Hepatocyte (in vitro differentiated cells): ENCODE measurements around the gene TFCP2. TPM values are rescaled to one million over a fixed set of nuclear protein-coding genes. Genes with fewer than 3 reads are reported as not detected.
A peak's percentile ranks its signal among the peaks of the same experiment; 100 is the strongest.

ENCODE experiments used
- DNase-seq: peaks from one replicate; pipeline ENCODE4 v3.0.0-alpha.2; 2016; ENCODE audit warnings: low spot score
- H2AFZ ChIP-seq: fragments of 200-600 bp; sonication (generic); 2 replicates; pipeline ENCODE4 v1.6.0; 2016; ENCODE audit warnings: antibody characterized with exemption, mild to moderate bottlenecking
- H3K27ac ChIP-seq: fragments of 200-600 bp; sonication (generic); 2 replicates; pipeline ENCODE4 v1.5.1; 2016; ENCODE audit warnings: mild to moderate bottlenecking
- H3K27me3 ChIP-seq: fragments of 200-600 bp; sonication (generic); 2 replicates; pipeline ENCODE4 v1.6.1; 2016
- H3K36me3 ChIP-seq: fragments of 200-600 bp; sonication (generic); replicated peaks from 2 replicates; pipeline ENCODE4 v1.5.1; 2016; ENCODE audit warnings: low read depth; ENCODE audit not compliant: insufficient read depth
- H3K4me1 ChIP-seq: fragments of 200-600 bp; sonication (generic); 2 replicates; pipeline ENCODE4 v1.5.1; 2016; ENCODE audit warnings: mild to moderate bottlenecking, moderate library complexity; ENCODE audit not compliant: insufficient read depth
- H3K4me2 ChIP-seq: fragments of 200-600 bp; sonication (generic); 2 replicates; pipeline ENCODE4 v1.6.0; 2016
- H3K4me3 ChIP-seq: fragments of 200-600 bp; sonication (generic); 2 replicates; pipeline ENCODE4 v1.5.1; 2016; ENCODE audit warnings: mild to moderate bottlenecking
- H3K79me2 ChIP-seq: fragments of 200-600 bp; sonication (generic); 2 replicates; pipeline ENCODE4 v1.6.0; 2017; ENCODE audit warnings: mild to moderate bottlenecking
- H3K9me2 ChIP-seq: fragments of 200-600 bp; sonication (generic); replicated peaks from 2 replicates; pipeline ENCODE4 v1.6.0; 2017; ENCODE audit warnings: mild to moderate bottlenecking; ENCODE audit not compliant: insufficient read depth
- H3K9me3 ChIP-seq: fragments of 200-600 bp; sonication (generic); 2 replicates; pipeline ENCODE4 v1.5.1; 2016; ENCODE audit warnings: low read depth, mild to moderate bottlenecking
- H4K20me1 ChIP-seq: fragments of 200-600 bp; sonication (generic); 2 replicates; pipeline ENCODE4 v1.6.0; 2016; ENCODE audit warnings: mild to moderate bottlenecking; ENCODE audit not compliant: insufficient read depth, poor library complexity, severe bottlenecking
- EZH2 ChIP-seq: fragments of 200-600 bp; sonication (generic); IDR thresholded peaks from 2 replicates; pipeline ENCODE4 v1.6.1; 2016; ENCODE audit warnings: antibody characterized with exemption, mild to moderate bottlenecking, borderline replicate concordance
- EZH2phosphoT487 ChIP-seq: fragments of 200-600 bp; sonication (generic); IDR thresholded peaks from one replicate; pipeline ENCODE4 v1.6.1; 2018; ENCODE audit warnings: antibody characterized with exemption, mild to moderate bottlenecking, low read depth, moderate library complexity; ENCODE audit not compliant: unreplicated experiment, severe bottlenecking
- WGBS: methylation state at CpG from one replicate; pipeline ENCODE4 v1.1.6; 2016; ENCODE audit warnings: low lambda C conversion rate; ENCODE audit errors: missing lambda C conversion rate; 5-methylcytosine and 5-hydroxymethylcytosine counted together
- polyA plus RNA-seq: library from polyadenylated mRNA; unstranded; fragments of >200 nt; fragmentation: Nextera tagmentation; extraction: Ambion mirVana; gene quantifications from 2 replicates; pipeline ENCODE4 v1.2.1, GENCODE V29; 2016
- total RNA-seq: library from RNA; depleted of rRNA; stranded (reverse); fragments of >200 nt; gene quantifications from 2 replicates; pipeline ENCODE4 v1.2.3, GENCODE V29; 2014
- TF ChIP-seq, protein P1 (sequence below): fragments of 200-600 bp; sonication (generic); IDR thresholded peaks from 2 replicates; pipeline ENCODE4 v1.5.1; 2016; ENCODE audit warnings: antibody characterized with exemption, mild to moderate bottlenecking; ENCODE audit not compliant: poor library complexity

Gene TFCP2
- total and polyA plus RNA-seq, 2 experiments from 2014 or later = 6.9 to 10.4 TPM

DNA sequence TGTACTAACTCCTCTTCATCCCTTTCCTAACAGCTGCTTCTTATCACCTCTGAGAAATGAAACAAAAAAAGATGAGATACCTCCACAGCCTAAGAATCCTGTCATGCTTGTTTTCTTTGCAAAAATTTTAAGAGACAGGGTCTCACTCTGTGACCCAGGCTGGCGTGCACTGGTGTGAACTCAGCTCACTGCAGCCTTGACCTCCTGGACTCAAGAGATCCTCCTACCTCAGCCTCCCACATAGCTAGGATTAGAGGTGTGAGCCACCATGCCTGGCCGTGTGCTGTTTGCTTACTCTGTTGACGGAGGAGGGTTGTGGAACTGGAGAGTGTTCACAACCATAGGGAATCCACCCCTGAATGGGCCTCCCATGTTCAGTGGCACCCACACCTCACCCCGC lies 105.7 kb downstream of the TFCP2 start:
- no peak overlapping the region for H3K4me2 ChIP-seq
- H2AFZ ChIP-seq = no peak overlapping the region
- H3K9me2 ChIP-seq = no peaks in the 10 kb centered on the region
- no peak overlapping the region for H3K4me3 ChIP-seq
- no peaks in the 10 kb centered on the region for H3K36me3 ChIP-seq
- no peaks in the 10 kb centered on the region for H3K4me1 ChIP-seq
- WGBS = 80% methylated on average over 4 of the region's 4 CpGs
- no peaks in the 10 kb centered on the region for H3K27me3 ChIP-seq
- H3K27ac ChIP-seq = no peak overlapping the region
- peaks cover 2% of the 10 kb centered on the region for H3K79me2 ChIP-seq
- no peak for DNase-seq
- H4K20me1 ChIP-seq = no peaks in the 10 kb centered on the region
- TF ChIP-seq EZH2 (no peak), EZH2phosphoT487 (no peak)
- TF ChIP-seq, protein P1, sequence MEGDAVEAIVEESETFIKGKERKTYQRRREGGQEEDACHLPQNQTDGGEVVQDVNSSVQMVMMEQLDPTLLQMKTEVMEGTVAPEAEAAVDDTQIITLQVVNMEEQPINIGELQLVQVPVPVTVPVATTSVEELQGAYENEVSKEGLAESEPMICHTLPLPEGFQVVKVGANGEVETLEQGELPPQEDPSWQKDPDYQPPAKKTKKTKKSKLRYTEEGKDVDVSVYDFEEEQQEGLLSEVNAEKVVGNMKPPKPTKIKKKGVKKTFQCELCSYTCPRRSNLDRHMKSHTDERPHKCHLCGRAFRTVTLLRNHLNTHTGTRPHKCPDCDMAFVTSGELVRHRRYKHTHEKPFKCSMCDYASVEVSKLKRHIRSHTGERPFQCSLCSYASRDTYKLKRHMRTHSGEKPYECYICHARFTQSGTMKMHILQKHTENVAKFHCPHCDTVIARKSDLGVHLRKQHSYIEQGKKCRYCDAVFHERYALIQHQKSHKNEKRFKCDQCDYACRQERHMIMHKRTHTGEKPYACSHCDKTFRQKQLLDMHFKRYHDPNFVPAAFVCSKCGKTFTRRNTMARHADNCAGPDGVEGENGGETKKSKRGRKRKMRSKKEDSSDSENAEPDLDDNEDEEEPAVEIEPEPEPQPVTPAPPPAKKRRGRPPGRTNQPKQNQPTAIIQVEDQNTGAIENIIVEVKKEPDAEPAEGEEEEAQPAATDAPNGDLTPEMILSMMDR = no peak
- H3K9me3 ChIP-seq = no peaks in the 10 kb centered on the region

GRCh38 chr12:51065530-51065929 lies 107.4 kb downstream of the TFCP2 start:
- no peaks in the 10 kb centered on the region for H3K9me3 ChIP-seq
- no peak overlapping the region for H3K4me2 ChIP-seq
- DNase-seq = peak; percentile 33
- no peak for TF ChIP-seq EZH2phosphoT487
- TF ChIP-seq, protein P1 = no peak
- no peak for TF ChIP-seq EZH2
- 95% methylated on average over 5 of the region's 5 CpGs for WGBS
- H3K4me1 ChIP-seq = no peaks in the 10 kb centered on the region
- H4K20me1 ChIP-seq = no peaks in the 10 kb centered on the region
- H3K79me2 ChIP-seq = peaks cover 2% of the 10 kb centered on the region
- no peaks in the 10 kb centered on the region for H3K9me2 ChIP-seq
- H3K4me3 ChIP-seq = no peak overlapping the region
- H3K27me3 ChIP-seq = no peaks in the 10 kb centered on the region
- no peaks in the 10 kb centered on the region for H3K36me3 ChIP-seq
- H3K27ac ChIP-seq = peak overlapping the region; percentile 7
- H2AFZ ChIP-seq = no peak overlapping the region

DNA sequence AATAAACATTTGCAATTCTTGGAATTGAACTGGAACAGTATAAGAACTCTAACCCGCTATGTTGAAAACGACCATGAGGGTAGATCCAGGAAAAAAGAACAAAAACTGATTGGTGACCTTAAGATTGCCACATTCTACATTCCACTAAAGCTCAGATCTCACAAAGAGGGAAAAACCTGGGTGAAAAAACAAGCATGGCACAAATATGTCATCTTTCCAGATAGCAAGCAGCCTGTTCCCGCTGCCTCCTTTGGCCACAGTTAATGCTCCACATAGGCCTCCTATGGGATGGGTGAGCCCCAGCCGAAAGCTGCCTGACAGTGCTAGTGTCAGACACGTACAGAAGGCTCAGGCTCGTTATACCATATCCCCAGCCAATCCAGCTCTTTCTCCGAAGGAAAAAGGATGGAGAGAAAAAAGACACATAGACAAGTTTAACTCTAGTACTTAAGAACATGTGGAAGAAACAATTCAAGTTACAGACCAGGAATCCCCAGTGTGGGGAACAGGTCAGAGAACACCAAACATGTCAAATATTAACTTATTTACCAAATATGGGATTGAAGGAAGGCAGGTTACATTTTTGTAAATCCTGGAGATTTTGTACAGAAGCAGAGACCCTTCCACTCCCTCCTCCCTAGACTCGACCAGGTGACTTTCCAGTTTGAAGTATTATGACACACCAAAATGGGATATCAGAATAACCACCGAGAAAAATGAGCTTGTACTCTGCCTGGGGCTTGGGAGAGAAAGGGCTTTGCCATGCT lies 110.1 kb downstream of the TFCP2 start:
- Histone ChIP-seq H3K27ac (peak overlapping the region; percentile 34), H3K36me3 (no peaks in the 10 kb centered on the region)

More for the DNA sequence above, 110.1 kb downstream of the TFCP2 start:
- Histone ChIP-seq H3K79me2 (no peaks in the 10 kb centered on the region), H2AFZ (no peak overlapping the region), H3K4me3 (no peak overlapping the region), H4K20me1 (no peaks in the 10 kb centered on the region), H3K9me2 (no peaks in the 10 kb centered on the region), H3K4me1 (no peaks in the 10 kb centered on the region), H3K9me3 (no peaks in the 10 kb centered on the region), H3K4me2 (no peak overlapping the region), H3K27me3 (no peaks in the 10 kb centered on the region)
- 87% methylated on average over 9 of the region's 9 CpGs for WGBS
- DNase-seq = no peak
- TF ChIP-seq, protein P1 = no peak
- TF ChIP-seq EZH2phosphoT487 (no peak), EZH2 (no peak)
